Head of caudate nucleus (tissue), 42 donors: ENCODE data around the gene EPAS1.

Source experiments
- DNase-seq, 42 donors: peaks; one replicate each; pipeline versions ENCODE4 v3.0.0 to v3.0.0-alpha.2; 2020 to 2021; ENCODE audit warnings: mixed read lengths in 7 of 42
- intact Hi-C: fragments of 100-400 bp; cut with DNase I; formaldehyde crosslinking; loops from one replicate; pipeline ENCODE4 v1.15.0; 2022

Gene EPAS1

DNA sequence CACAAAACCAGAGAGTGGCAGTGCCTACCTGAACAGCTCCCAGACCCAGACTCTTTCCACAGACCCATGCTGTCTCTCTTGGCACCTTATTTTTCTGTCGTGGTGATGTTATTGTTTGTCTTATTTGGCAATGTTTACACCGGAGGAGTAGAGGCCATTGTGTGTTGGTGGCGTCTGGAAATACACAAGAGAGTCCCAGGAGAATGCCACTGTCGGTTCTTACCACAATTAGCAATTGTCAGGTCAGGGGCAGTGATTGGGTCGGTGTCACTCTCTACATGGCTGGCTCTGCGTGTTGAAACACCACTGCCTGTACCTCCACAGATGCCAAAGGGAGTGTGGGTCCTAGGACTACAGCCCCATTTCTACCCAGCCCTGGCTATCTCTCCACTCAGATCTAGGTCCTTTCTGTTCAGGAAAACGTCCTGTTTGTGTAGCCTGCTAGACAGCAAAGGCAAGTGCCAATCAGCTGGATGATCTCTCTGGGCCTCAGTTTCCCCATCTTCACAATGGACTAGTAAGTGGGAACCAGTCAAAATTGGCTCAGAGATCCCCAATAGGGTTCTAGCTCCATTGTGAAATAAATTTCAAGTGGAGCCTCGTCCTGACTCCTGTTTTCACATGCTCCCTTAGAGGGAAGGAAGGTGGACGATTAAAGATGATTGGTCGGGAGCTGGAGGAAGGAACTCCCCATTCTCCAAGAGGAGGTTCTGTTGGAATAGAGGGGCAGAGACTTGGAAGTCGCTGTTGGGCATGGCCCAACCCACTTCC lies 17.0 kb downstream of the EPAS1 start:
- intact Hi-C loops, result no loop called here
- no peak for DNase-seq

DNA sequence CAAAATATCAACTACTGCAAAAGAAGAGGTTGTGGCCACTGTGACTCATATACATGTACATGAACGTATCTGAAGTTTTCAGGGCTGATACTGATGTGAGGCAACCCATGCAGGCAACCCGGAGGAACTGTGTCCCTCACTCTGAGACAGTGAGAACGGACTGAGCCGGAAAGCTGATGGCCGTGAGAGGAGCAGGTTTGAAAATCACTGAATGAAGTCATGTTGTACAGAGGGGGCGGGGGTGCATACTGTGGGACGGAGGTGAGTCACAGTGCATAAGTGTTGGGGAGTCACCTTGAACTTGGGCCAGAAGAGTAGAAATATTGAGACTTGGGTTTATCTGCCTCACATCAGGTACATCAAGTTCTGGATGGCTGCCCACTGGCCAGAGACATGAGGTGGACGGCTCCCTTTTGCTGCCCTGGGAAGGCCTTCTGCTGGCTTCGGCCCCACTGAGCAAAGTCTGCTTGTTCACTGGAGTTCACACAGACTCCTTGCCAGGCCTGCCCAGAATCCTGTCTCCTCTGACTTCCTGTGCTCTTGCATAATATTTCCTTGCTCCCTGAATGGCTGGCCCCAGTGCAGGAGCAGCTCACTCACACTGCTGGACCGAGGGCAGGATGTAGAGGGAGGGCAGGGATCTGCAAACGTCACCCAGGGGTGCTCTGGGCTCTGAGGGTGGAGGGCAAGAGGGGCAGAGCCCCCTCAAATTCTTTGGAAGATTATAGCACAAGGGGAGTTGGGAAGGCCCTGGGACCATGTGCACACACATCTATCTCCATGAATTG lies 18.1 kb downstream of the EPAS1 start:
- peak in 30 of 42 donors; percentile 17 to 83 (median 39) for DNase-seq
- intact Hi-C loops, result no loop called here

DNA sequence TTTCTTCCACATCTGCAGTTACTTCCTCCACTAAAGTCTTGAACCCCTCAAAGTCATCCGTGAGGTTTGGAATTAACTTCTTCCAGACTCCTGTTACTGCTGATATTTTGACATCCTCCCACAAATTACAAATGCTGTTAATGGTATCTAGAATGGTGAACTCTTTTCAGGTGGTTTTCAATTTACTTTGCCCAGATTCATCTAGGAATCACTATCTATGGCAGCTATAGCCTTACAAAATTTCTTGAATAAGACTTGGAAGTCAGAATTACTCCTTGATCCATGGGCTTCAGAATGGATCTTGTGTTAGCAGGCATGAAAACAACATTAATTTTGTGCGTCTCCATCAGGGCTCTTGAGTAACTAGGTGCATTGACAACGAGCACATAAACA lies 19.9 kb downstream of the EPAS1 start:
- no peak for DNase-seq
- intact Hi-C loops, result no loop called here

DNA sequence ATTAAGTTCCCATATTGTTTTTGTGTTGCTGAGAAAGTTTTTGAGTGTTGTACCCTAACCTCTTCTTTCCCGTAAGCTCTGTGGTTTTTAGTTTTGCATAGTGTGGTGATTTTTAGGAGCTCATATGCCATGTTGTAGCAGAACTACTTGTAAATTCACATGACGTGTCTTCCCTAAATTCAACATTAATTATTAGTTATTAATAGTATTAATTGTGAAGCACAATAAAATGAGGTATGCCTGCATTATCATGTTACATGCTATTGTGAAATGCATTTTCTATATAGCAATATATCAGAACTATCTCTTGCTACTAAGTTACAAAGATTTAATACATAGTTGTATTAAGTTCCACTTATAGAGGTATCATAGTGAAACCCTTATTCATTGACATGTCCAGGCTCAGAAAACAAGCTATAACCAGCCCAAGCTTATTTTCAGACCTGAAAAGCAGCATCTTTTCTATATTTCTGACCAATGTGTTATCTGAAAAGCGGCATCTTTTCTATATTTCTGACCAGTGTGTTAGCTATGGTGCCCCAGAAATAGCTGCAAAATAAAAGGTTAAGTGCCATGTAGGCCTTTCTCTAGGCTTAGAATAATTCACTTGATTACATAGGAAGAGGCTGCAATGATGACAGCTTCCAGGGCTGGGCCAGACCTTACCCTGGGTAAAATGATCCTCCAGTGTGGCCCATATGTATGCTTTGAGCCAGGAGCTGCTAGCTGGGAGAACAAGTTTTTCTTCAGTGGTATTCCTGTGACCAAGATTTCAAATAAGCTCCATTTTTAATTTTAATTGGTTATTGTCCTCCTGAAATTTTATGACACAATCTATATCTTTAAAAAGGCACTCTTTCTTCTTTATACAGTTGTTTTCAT lies 21.6 kb downstream of the EPAS1 start:
- intact Hi-C loops, result no loop called here

DNA sequence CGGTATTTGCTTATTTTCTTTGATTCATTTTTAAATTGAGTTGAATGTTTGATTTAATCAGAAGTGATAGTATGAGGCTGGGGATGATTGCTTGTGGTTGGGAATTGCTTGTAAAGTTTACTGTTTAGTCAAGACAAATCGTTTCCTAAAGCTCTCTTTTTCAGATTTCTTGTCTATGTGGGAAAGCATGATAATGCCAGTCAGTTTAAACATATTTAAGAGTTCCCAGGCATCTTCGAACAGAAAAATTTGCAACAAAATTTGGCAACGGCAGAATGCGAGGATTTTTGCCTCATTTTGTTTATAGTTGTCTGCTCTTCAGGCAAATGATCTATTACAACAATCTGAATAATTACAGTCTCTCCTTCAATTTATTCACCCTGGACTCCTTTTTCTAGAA lies 22.5 kb downstream of the EPAS1 start:
- intact Hi-C loops, result no loop called here
- DNase-seq, result no peak

More for the DNA sequence above, 21.6 kb downstream of the EPAS1 start:
- DNase-seq, result no peak

DNA sequence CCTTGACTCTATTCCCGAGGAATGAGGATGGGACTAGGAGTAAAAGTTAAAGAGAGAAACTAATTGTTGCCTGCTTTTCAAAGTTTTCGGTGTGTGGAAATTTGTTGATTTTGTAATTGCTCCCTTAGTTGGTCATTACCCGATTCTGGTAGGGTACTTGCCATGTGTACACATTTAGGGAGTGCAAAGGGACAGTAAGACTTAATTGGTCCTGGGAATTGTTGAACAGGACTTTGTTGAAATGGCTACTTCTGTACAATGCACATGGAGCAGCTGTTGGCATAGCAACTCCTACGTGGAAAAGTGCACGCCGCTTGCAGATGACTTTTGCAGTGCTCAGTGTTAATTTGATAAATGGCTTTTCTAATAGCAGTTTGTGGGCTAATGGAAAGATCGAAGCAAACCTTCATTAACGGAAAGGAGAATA lies 22.9 kb downstream of the EPAS1 start:
- no peak for DNase-seq
- intact Hi-C loops, result no loop called here

DNA sequence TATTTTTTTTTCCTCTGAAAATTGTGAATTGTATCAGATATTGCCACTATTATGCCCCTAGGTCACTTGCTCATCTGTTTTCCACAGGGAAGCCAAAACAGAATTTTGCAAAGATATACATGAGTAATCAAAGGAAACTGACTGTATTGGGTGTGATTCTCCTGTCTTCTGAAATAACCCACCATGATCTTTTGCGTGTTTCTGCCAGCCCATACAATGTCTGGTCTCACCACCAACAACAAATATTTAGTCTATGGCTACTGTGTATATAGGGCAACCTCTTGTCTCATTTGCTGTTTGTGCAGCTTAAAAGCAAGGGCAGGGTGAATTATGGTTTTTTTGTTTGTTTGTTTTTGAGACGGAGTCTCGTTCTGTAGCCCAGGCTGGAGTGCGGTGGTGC lies 26.5 kb downstream of the EPAS1 start:
- intact Hi-C loops, result no loop called here
- DNase-seq, result no peak

DNA sequence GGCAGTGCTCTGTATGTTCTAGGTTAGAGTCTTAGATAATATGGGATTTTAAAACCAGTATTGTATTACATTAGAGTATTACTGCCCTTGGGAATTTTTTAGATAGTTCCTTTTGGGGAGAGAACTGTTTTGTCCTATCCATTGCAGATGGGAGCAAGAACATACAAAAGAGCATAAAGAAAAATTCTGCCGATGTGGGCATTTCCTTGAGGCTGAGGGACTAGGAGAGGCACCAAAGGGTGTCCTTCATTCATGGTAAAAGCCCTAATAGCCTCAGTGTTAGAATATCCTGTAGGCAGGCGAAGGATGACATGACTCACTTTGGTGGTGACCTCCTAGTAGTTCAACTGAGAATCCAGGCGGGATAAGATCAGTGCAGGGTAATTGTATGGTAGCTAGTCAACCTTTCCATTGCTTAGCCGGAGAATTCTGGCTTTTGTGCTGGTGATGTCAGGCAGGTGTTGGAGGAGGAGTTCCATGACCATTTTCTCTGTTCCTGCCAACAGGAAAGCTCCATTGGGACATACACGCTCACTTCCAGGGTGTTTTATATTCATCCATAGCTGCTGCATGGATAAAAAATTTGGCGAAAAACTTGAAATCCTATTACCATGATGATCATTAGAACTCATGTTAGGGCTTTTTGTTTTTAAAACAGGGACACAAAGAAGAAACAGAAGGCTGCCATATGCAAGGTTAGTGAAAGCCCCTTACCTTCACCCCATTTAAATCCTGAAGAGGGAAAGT lies 28.1 kb downstream of the EPAS1 start:
- no peak for DNase-seq
- intact Hi-C loops, result no loop called here

DNA sequence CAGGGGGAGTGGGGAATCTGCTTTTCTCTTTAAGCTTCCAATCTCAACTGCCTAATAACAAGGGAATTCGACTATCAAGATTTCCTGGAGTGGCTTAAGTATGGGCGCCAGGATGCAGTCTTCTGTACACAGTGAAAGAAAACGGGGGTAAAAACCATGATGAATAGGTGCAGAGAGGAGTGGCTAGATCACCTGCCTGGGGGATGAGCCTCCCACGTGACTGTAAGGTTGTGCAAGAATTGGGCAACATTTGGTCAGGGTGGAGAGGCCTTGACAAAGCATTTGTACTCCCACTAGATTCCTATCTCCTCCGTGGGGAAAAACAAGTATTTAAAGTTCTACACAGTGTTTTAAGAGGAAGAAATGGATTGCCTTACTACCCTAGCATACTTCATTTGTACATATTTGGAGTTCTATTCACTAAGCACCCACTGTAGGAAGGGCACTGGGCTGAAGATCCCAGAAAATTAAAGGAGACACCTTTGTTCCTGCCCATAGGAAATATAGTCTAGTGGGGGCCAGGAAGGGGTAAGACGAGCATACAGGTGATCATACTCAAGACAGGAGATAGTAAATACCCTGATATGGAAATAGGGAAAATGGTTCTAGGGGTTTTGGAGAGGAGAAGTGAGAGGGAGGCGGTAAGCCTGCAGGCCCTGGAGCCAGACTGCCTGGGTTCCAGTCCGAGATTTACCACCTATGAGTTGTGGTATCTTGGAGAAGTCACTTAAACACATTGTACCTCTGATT lies 29.2 kb downstream of the EPAS1 start:
- DNase-seq, result no peak
- intact Hi-C loops, result no loop called here

DNA sequence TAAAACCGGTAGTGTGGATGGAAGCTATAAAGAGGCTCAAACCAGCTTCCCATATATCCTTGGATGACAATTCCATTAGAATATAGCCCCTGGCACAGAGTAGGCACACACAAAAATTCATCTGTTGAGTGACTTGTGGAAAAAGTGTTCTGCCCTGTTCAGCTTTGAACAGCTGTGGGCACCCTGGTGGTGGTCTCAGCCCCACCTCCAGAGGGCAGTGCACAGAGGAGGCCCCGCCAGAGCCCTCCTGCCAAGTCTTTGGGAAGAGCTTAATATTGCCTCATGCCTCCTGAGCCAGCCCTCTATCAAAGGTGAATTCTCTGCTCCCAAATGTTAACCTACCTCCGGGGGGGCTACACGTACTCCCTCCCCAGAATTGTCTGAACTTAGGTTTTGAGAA lies 30.4 kb downstream of the EPAS1 start:
- intact Hi-C loops, result no loop called here
- no peak for DNase-seq

DNA sequence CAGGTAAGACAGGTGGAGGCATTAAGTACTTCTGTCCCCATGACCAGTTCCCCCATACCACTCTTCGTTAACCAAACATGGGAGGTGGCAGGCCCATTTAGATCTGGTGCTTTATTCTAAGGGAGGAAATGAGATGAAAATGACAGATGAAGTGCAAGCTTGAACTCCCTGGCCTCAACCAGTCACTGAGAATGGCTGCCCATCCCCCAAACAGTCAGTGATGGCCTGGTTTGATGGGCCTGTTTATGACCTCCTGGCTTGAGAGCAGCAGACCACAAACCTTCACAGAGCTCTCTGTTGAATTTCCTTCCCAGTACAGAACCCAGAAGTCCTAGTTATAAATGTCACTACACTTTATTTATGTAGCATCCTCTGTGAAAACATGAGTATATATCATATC lies 31.1 kb downstream of the EPAS1 start:
- intact Hi-C loops, result no loop called here
- no peak for DNase-seq

DNA sequence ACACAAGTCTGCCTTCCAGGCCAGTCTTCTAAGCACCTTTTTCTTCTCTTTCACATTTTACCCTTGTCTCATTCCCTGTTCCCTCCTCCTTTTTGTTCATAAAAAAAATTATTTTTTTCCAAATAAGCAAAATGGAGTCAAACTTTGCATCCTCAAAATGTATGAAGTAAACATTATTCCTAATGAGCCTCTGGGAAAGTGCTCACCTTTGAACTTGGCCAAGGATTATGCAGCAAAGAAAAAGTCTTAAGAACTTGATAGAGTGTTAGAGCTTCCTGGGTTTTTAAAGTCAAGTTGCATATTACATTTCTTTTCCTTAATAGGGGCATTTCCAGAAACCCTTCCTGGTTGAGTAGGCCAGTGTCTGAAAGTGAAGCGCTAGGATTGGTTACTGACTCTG lies 31.6 kb downstream of the EPAS1 start:
- intact Hi-C loops, result no loop called here
- no peak for DNase-seq

DNA sequence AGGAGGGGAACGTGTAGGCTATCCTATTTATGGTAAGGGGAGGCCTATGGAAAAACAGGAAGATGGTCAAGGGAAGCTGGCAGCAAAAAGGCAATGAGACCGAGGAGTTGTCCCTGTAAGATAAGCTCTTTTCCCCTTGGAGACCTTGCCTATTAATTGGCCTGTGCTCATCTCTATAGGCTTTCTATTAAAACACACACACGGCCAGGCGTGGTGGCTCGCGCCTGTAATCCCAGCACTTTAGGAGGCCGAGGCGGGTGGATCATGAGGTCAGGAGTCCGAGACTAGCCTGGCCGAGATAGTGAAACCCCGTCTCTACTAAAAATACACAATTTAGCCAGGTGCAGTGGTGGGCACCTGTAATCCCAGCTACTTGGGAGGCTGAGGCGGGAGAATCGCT lies 32.1 kb downstream of the EPAS1 start:
- no peak for DNase-seq
- intact Hi-C loops, result no loop called here

DNA sequence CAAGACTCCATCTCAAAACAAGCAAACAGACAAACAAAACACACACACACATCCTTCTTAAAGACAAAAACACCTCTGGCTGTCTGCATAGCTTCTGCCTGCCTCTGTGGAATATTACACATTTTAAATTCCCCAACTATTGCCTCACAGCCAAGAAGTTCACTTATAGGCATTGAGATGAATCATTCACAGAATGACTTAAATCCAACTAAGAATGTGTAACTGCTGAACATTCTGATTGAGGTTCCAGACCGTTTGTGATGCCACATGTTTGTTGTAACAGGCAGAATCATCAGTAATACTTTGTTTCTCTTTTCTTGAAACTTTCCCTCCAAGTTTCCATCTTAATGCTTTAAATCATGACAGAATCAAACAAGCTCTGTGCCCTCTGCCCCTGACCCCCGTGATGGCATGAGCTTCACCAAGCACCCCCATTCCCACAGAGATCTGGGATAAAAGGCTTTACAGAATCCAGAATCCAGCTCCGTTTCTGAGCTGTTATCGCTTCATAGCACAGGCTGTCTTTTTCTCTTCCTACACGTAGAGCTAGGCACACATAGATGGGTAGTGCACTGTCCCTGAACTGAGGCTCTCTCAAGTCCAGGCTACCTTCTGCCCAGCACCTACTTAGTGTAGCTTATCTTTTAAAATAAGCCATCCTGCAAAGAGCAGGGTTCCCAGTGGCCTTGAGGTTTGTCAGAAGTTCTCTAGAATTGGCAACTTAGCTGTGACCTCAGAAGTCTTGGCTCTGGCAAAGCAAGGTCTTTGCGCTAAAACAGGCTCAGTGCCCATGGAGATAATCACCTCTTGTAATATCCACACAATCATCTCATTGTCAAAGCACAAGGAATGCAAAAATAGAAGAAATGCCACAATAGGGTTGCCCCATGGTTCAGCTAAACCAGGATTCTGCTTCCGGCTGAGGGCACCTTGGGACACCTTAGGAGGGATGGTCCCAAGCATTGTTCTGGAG lies 32.9 kb downstream of the EPAS1 start:
- intact Hi-C loops, result no loop called here
- peak in 2 of 42 donors; percentile 5 to 22 for DNase-seq

DNA sequence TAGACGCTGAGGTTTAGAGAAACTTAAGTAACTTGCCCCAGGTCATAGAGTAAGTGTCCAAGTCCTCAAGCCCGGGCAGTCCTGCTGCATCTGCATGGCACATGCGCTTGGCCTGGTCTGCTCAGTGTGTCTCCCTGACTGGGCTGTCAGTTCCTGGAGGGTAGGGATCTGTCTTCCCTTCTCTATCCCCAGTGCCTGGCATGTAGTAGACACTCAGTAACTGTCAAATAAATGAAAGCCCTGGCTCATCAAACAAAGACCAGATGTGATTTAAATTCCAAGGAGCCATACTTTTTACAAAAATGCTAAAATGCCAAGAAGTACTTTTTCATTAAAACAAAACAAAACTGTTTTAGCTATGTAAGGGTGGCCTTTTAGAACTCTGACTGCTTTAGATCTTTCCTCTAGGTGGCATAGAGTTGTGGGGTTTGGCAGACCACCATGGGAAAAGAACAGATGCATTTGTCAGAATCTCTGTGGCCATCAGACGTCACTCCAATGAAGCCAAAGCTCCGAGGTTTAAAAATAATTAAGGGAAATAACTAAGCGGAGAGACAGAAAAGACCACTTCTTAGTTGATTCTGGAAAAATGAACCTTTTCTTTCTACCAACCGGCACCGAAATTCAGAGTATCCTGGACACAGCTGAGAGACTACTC lies 34.0 kb downstream of the EPAS1 start:
- intact Hi-C loops, result no loop called here
- no peak for DNase-seq

DNA sequence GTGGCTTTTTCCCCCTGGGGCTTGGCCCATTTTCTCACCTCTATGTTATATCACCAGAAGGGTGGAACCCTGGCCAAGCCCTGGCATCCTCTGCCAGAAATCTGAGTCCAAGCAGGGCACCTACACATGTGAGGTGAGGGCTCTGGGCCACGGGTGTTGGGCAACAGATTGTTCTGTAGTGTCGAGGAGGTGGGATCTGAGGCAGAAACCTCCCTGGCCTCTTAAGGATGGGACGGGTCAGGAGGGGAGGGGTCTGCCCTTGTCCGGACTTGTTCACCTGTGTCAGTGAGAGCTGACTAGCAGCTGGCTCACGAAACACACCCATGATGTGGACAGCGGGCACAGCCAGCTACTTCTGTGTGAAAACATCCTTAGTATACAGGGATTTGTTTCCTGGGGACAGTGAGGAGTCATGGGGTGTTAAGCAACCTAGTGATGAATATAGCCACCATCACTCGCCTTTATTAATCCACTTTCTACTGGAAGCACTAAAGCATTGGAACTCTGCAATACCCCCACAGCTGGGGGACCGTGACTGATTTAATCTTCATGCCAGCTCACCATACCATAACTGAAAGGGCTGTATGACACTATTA lies 35.6 kb downstream of the EPAS1 start:
- no peak for DNase-seq
- intact Hi-C loops, result no loop called here
